ENCODE results near the gene HILPDA. TPM values are rescaled to one million over a fixed set of nuclear protein-coding genes. Genes with fewer than 3 reads are reported as not detected.

The HILPDA gene
- total and polyA plus RNA-seq, 2 experiments from 2014 or later, result 18.5 to 26.6 TPM

- Histone ChIP-seq H3K9me3 (ENCODE audit: low read depth) (no peaks in the 10 kb centered on the region), H3K4me3 (peak overlapping the region; percentile 74), H3K36me3 (ENCODE audit: low read depth) (no peaks in the 10 kb centered on the region), H2AFZ (peak overlapping the region; percentile 86), H4K20me1 (ENCODE audit: insufficient read depth) (no peaks in the 10 kb centered on the region), H3K79me2 (ENCODE audit: insufficient read depth) (peaks cover 3% of the 10 kb centered on the region), H3K4me1 (ENCODE audit: insufficient read depth) (peaks cover 8% of the 10 kb centered on the region; the same call in 1 of the 2 replicates), H3K27me3 (replicated peaks; ENCODE audit: insufficient read depth) (no peaks in the 10 kb centered on the region), H3K9ac (peak overlapping the region; percentile 69), H3F3A (ENCODE audit: insufficient read depth) (peaks cover 17% of the 10 kb centered on the region), H3K4me2 (ENCODE audit: unreplicated experiment) (peak overlapping the region; percentile 86), H3K9me2 (ENCODE audit: insufficient read depth) (no peaks in the 10 kb centered on the region), H3K27ac (peak overlapping the region; percentile 55)
- WGBS, 2 experiments (ENCODE audit: low coverage in 1 of 2, low lambda C conversion rate in 2 of 2, missing lambda C conversion rate in 2 of 2), result 3% methylated on average over 6 of the region's 6 CpGs
- no peak for DNase-seq
- in situ Hi-C loops (cut with MboI), result no loop called here
- no peak for TF ChIP-seq EZH2 (IDR thresholded peaks at IDR 0.05; ENCODE audit: insufficient read depth, poor library complexity, severe bottlenecking)
- TF ChIP-seq EZH2phosphoT487 (IDR thresholded peaks at IDR 0.05; ENCODE audit: insufficient read depth, low read depth), result no peak
Measured at GRCh38 chr7:128410451-128410753, 45.3 kb upstream of the HILPDA start.

- Histone ChIP-seq H3K27me3 (replicated peaks; ENCODE audit: insufficient read depth) (no peaks in the 10 kb centered on the region), H3F3A (ENCODE audit: insufficient read depth) (peaks cover 3% of the 10 kb centered on the region; the same call in 1 of the 2 replicates), H3K4me2 (ENCODE audit: unreplicated experiment) (no peak overlapping the region), H2AFZ (no peak overlapping the region), H3K9me3 (ENCODE audit: low read depth) (no peaks in the 10 kb centered on the region), H3K9me2 (ENCODE audit: insufficient read depth) (no peaks in the 10 kb centered on the region), H3K9ac (no peak overlapping the region), H4K20me1 (ENCODE audit: insufficient read depth) (no peaks in the 10 kb centered on the region), H3K4me3 (no peak overlapping the region), H3K27ac (no peak overlapping the region), H3K79me2 (ENCODE audit: insufficient read depth) (no peaks in the 10 kb centered on the region), H3K36me3 (ENCODE audit: low read depth) (no peaks in the 10 kb centered on the region), H3K4me1 (ENCODE audit: insufficient read depth) (no peaks in the 10 kb centered on the region)
- in situ Hi-C loops (cut with MboI), result no loop called here
- no peak for DNase-seq
- WGBS, 2 experiments (ENCODE audit: low coverage in 1 of 2, low lambda C conversion rate in 2 of 2, missing lambda C conversion rate in 2 of 2), result 68 to 73% methylated on average over 4 of the region's 4 CpGs
- TF ChIP-seq EZH2phosphoT487 (IDR thresholded peaks at IDR 0.05; ENCODE audit: insufficient read depth, low read depth), result no peak
- no peak for TF ChIP-seq EZH2 (IDR thresholded peaks at IDR 0.05; ENCODE audit: insufficient read depth, poor library complexity, severe bottlenecking)
Measured at GRCh38 chr7:128415217-128415785, 40.4 kb upstream of the HILPDA start.

- Histone ChIP-seq H3K9ac (no peak overlapping the region), H3K27me3 (replicated peaks; ENCODE audit: insufficient read depth) (no peaks in the 10 kb centered on the region), H3K27ac (no peak overlapping the region), H3F3A (ENCODE audit: insufficient read depth) (no peaks in the 10 kb centered on the region), H2AFZ (no peak overlapping the region), H3K4me1 (ENCODE audit: insufficient read depth) (no peaks in the 10 kb centered on the region), H3K4me2 (ENCODE audit: unreplicated experiment) (no peak overlapping the region), H3K9me3 (ENCODE audit: low read depth) (no peaks in the 10 kb centered on the region), H3K9me2 (ENCODE audit: insufficient read depth) (no peaks in the 10 kb centered on the region), H4K20me1 (ENCODE audit: insufficient read depth) (no peaks in the 10 kb centered on the region), H3K4me3 (no peak overlapping the region), H3K36me3 (ENCODE audit: low read depth) (no peaks in the 10 kb centered on the region), H3K79me2 (ENCODE audit: insufficient read depth) (no peaks in the 10 kb centered on the region)
- DNase-seq, result no peak
- WGBS, 2 experiments (ENCODE audit: low coverage in 1 of 2, low lambda C conversion rate in 2 of 2, missing lambda C conversion rate in 2 of 2), result 71 to 74% methylated on average over 3 of the region's 3 CpGs
- in situ Hi-C loops (cut with MboI), result no loop called here
- TF ChIP-seq EZH2 (IDR thresholded peaks at IDR 0.05; ENCODE audit: insufficient read depth, poor library complexity, severe bottlenecking) (no peak), EZH2phosphoT487 (IDR thresholded peaks at IDR 0.05; ENCODE audit: insufficient read depth, low read depth) (no peak)
Measured at GRCh38 chr7:128417071-128417470, 38.6 kb upstream of the HILPDA start.

GRCh38 chr7:128419257-128419656, 36.4 kb upstream of the HILPDA start:
- Histone ChIP-seq H3K27ac (no peak overlapping the region), H3K4me3 (no peak overlapping the region), H3F3A (ENCODE audit: insufficient read depth) (no peaks in the 10 kb centered on the region), H3K9me2 (ENCODE audit: insufficient read depth) (no peaks in the 10 kb centered on the region), H3K79me2 (ENCODE audit: insufficient read depth) (no peaks in the 10 kb centered on the region), H3K27me3 (replicated peaks; ENCODE audit: insufficient read depth) (no peaks in the 10 kb centered on the region), H3K9ac (no peak overlapping the region), H3K4me1 (ENCODE audit: insufficient read depth) (no peaks in the 10 kb centered on the region), H2AFZ (no peak overlapping the region), H3K36me3 (ENCODE audit: low read depth) (no peaks in the 10 kb centered on the region), H4K20me1 (ENCODE audit: insufficient read depth) (no peaks in the 10 kb centered on the region), H3K4me2 (ENCODE audit: unreplicated experiment) (no peak overlapping the region), H3K9me3 (ENCODE audit: low read depth) (no peaks in the 10 kb centered on the region)
- DNase-seq, result no peak
- 84 to 89% methylated on average over 7 of the region's 7 CpGs for WGBS, 2 experiments (ENCODE audit: low coverage in 1 of 2, low lambda C conversion rate in 2 of 2, missing lambda C conversion rate in 2 of 2)
- TF ChIP-seq EZH2 (IDR thresholded peaks at IDR 0.05; ENCODE audit: insufficient read depth, poor library complexity, severe bottlenecking) (no peak), EZH2phosphoT487 (IDR thresholded peaks at IDR 0.05; ENCODE audit: insufficient read depth, low read depth) (no peak)
- in situ Hi-C loops (cut with MboI), result no loop called here

GRCh38 chr7:128420773-128421172, 34.9 kb upstream of the HILPDA start:
- no peak overlapping the region for H3K9ac ChIP-seq
- TF ChIP-seq EZH2phosphoT487 (IDR thresholded peaks at IDR 0.05; ENCODE audit: insufficient read depth, low read depth) (no peak), EZH2 (IDR thresholded peaks at IDR 0.05; ENCODE audit: insufficient read depth, poor library complexity, severe bottlenecking) (no peak)
- no peaks in the 10 kb centered on the region for H3K79me2 ChIP-seq (ENCODE audit: insufficient read depth)
- H3K27me3 ChIP-seq (replicated peaks; ENCODE audit: insufficient read depth), result no peaks in the 10 kb centered on the region
- in situ Hi-C loops (cut with MboI), result no loop called here
- no peaks in the 10 kb centered on the region for H3K9me2 ChIP-seq (ENCODE audit: insufficient read depth)
- H3K9me3 ChIP-seq (ENCODE audit: low read depth), result no peaks in the 10 kb centered on the region
- H3K4me1 ChIP-seq (ENCODE audit: insufficient read depth), result no peaks in the 10 kb centered on the region
- WGBS, 2 experiments (ENCODE audit: low coverage in 1 of 2, low lambda C conversion rate in 2 of 2, missing lambda C conversion rate in 2 of 2), result 88 to 96% methylated on average over 1 of the region's 1 CpG
- no peak overlapping the region for H2AFZ ChIP-seq
- no peak for DNase-seq
- H3K36me3 ChIP-seq (ENCODE audit: low read depth), result no peaks in the 10 kb centered on the region
- no peak overlapping the region for H3K4me3 ChIP-seq
- no peak overlapping the region for H3K27ac ChIP-seq
- no peaks in the 10 kb centered on the region for H4K20me1 ChIP-seq (ENCODE audit: insufficient read depth)
- no peaks in the 10 kb centered on the region for H3F3A ChIP-seq (ENCODE audit: insufficient read depth)
- H3K4me2 ChIP-seq (ENCODE audit: unreplicated experiment), result no peak overlapping the region
